Measurements from ENCODE around the gene L1CAM. TPM values are rescaled to one million over a fixed set of nuclear protein-coding genes. Genes with fewer than 3 reads are reported as not detected.

L1CAM gene
- total RNA-seq, 6 experiments from 2014 or later, result 13.1 to 89.2 (median 14.4) TPM

DNA sequence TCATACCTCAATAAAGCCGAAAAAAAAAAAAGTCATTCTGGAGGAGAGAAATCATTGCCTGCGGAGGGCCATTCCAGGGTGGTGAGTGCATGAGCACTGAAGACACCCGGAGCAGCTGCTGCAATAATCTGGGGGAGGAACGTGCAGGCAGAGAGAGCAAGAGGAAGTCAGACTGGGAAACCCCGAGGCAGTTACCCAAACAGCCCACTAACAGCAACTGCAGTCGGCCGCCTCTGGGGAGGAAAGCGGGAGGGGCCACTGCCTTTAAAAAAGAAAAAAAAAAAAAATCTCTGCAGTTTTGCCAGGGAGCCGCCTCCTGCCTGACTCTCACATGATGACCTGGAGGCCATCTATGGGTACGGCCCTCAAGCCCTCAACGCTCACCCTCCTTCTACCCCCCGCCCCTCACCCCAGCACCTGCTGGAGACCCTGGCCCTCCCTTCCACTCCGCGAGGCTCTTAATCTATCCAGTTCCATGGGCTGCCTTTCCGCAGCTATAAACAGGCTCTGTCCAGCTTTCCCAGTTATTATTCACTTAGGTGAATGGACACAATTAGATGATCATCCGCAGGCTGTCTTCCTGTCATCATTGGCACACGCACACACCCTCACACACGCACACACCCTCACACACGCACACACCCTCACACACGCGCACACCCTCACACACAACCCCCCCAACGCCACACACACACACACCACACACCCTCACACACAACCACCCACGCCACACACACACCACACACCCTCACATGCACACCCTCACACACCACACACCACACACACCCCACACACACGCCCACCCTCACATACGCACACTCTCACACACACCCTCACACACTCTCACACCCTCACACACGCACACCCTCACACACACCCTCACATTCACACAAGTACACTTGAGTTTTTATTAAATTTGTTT, 15.1 kb upstream of the L1CAM start:
- H3K4me1 Mint-ChIP-seq (ENCODE audit: low read depth), result peaks cover 17% of the 10 kb centered on the region
- TF ChIP-seq, protein P1, sequence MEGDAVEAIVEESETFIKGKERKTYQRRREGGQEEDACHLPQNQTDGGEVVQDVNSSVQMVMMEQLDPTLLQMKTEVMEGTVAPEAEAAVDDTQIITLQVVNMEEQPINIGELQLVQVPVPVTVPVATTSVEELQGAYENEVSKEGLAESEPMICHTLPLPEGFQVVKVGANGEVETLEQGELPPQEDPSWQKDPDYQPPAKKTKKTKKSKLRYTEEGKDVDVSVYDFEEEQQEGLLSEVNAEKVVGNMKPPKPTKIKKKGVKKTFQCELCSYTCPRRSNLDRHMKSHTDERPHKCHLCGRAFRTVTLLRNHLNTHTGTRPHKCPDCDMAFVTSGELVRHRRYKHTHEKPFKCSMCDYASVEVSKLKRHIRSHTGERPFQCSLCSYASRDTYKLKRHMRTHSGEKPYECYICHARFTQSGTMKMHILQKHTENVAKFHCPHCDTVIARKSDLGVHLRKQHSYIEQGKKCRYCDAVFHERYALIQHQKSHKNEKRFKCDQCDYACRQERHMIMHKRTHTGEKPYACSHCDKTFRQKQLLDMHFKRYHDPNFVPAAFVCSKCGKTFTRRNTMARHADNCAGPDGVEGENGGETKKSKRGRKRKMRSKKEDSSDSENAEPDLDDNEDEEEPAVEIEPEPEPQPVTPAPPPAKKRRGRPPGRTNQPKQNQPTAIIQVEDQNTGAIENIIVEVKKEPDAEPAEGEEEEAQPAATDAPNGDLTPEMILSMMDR (IDR thresholded peaks at IDR 0.05), result no peak
- peaks cover 9% of the 10 kb centered on the region for H3K27me3 Mint-ChIP-seq (ENCODE audit: insufficient read depth)
- DNase-seq, result peak; percentile 90
- H3K27ac Mint-ChIP-seq, result peak overlapping the region; percentile 54
- H3K9me3 Mint-ChIP-seq, result no peaks in the 10 kb centered on the region
- H3K36me3 Mint-ChIP-seq (ENCODE audit: low read depth), result no peaks in the 10 kb centered on the region
- peak overlapping the region; percentile 57 for H3K4me3 Mint-ChIP-seq

DNA sequence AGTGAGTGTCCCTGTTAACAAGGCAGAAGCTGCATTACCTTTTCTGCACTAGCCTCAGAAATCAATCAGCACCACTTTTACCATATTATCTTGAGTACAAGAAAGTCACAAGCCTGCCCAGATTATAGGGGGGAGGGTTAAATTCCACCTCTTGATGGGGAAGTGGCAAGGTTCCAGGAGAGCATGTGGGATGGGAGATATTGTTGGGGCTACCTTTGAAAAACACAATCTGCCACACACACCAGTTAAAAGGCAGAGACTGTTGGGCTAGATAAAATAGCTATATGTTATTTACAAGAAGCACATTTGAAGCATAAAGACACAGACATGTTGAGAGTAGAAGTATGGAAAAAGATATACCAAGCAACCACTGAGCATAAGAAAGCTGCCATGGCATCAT, 11.9 kb upstream of the L1CAM start:
- no peak overlapping the region for H3K4me3 Mint-ChIP-seq
- H3K36me3 Mint-ChIP-seq (ENCODE audit: low read depth), result no peaks in the 10 kb centered on the region
- DNase-seq, result no peak
- peaks cover 8% of the 10 kb centered on the region for H3K27me3 Mint-ChIP-seq (ENCODE audit: insufficient read depth)
- H3K9me3 Mint-ChIP-seq, result no peaks in the 10 kb centered on the region; the same call in 1 of the 2 replicates
- H3K4me1 Mint-ChIP-seq (ENCODE audit: low read depth), result peaks cover 17% of the 10 kb centered on the region
- TF ChIP-seq, protein P1 (IDR thresholded peaks at IDR 0.05), result no peak
- H3K27ac Mint-ChIP-seq, result no peak overlapping the region

DNA sequence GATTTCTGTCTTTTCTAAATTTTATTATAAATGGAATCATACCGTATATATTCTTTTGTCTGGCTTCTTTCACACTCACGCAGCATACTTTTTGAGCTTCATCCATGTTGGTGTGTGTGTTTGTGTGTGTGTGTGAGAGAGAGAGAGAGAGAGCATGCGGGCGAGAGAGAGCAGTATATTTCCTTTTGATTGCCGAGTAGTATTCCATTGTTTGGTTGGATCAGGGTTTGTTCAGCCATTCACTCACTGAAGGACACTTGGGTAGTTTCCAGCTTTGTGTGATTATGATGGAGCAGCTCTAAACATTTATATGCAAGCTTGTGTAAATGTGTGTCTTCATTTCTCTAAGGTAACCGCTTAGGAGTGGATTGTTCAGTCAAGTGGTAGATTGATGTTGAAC, 3.1 kb upstream of the L1CAM start:
- no peak for DNase-seq
- TF ChIP-seq, protein P1 (IDR thresholded peaks at IDR 0.05), result no peak
- peaks cover 8% of the 10 kb centered on the region; the same call in 1 of the 2 replicates for H3K4me1 Mint-ChIP-seq (ENCODE audit: low read depth)
- peaks cover 9% of the 10 kb centered on the region for H3K27me3 Mint-ChIP-seq (ENCODE audit: insufficient read depth)
- no peaks in the 10 kb centered on the region for H3K9me3 Mint-ChIP-seq
- no peak overlapping the region for H3K4me3 Mint-ChIP-seq
- no peak overlapping the region for H3K27ac Mint-ChIP-seq
- no peaks in the 10 kb centered on the region for H3K36me3 Mint-ChIP-seq (ENCODE audit: low read depth)

DNA sequence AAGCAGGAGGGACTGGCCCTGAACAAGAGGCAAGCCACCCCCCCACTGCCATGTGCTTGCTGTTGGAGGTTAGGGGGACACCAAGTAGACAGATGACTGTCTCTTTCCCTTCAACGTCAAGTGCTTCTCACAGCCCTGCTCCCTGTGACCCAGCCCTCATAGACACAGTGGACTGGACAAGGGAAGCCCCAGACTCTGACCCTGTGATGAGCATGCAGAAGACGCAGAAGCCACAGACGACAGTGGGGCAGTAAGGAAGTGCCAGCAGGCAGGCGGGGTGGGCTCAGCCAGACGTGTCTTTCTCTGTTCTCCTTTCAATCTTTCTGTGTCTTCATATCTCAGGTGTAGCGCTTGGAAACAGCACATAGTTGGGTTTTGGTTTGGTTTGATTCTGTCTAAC, 2.4 kb upstream of the L1CAM start:
- peaks cover 8% of the 10 kb centered on the region; the same call in 1 of the 2 replicates for H3K4me1 Mint-ChIP-seq (ENCODE audit: low read depth)
- no peak for DNase-seq
- no peak overlapping the region for H3K27ac Mint-ChIP-seq
- no peaks in the 10 kb centered on the region for H3K36me3 Mint-ChIP-seq (ENCODE audit: low read depth)
- H3K4me3 Mint-ChIP-seq, result no peak overlapping the region
- H3K27me3 Mint-ChIP-seq (ENCODE audit: insufficient read depth), result peaks cover 9% of the 10 kb centered on the region
- no peaks in the 10 kb centered on the region for H3K9me3 Mint-ChIP-seq
- TF ChIP-seq, protein P1 (IDR thresholded peaks at IDR 0.05), result no peak

DNA sequence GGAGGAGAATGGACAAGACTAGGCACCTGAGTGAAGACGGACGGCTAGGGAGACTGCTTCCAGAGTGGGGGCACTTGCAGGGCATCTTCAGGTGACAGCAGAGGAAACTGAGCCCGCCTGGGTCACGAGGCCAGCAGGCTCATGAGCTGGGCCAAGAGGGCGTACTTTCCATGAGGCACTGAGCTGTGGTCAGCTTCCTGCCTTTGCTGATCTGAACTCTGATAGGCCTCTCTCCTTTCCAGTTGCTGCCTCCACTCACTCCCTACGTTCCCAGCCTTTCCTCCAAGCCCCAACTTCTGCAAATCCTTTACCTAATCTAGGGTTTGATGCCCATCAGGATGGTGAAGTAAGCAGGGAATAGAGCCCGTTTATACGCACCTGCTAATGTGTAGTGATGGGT, 1.4 kb upstream of the L1CAM start:
- TF ChIP-seq, protein P1 (IDR thresholded peaks at IDR 0.05), result no peak
- no peaks in the 10 kb centered on the region for H3K36me3 Mint-ChIP-seq (ENCODE audit: low read depth)
- peaks cover 10% of the 10 kb centered on the region for H3K4me1 Mint-ChIP-seq (ENCODE audit: low read depth)
- H3K9me3 Mint-ChIP-seq, result no peaks in the 10 kb centered on the region
- H3K27me3 Mint-ChIP-seq (ENCODE audit: insufficient read depth), result peaks cover 9% of the 10 kb centered on the region
- no peak overlapping the region for H3K27ac Mint-ChIP-seq
- no peak overlapping the region for H3K4me3 Mint-ChIP-seq
- no peak for DNase-seq

Measured in HFFc6 (cell line).